ENCODE results near the gene METTL15.

GRCh38 chr11:28168718-28169117 lies 60.5 kb downstream of the METTL15 start:
- TF ChIP-seq CTCF (IDR thresholded peaks at IDR 0.05; ENCODE audit: low read depth, low read length) (no peak), EZH2phosphoT487 (IDR thresholded peaks at IDR 0.05; ENCODE audit: low read depth) (no peak)
